Hepatic stellate cell (primary cell): ENCODE results near the gene LRRC58.
"Not testable (repeated sequence)": the region's sequence is repeated elsewhere in the genome, so short reads cannot be mapped to it uniquely, and the experiment has no call there.

Experiments used
- DNase-seq: peaks from one replicate; pipeline ENCODE4 v3.0.0; 2011; ENCODE audit warnings: low spot score

LRRC58 gene

DNA sequence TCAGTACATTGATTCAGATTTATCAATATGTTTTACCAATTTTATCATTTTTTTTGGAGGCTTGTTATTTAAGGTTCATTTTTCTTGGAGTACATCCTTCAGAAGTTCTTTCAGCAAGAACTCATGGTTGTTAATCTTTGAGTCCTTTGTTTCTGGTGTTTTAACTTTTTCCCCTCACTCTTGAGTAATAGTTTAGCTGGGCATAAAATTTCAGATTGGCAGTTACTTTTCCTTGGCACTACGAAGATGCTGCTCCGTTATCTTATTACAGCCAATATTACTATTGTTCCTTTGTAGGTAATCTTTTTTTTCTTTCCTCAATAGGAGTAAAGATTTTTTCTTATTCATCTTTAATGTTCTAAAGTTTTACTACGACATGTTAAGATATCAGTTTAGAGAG, 9.8 kb downstream of the LRRC58 start:
- no peak for DNase-seq

DNA sequence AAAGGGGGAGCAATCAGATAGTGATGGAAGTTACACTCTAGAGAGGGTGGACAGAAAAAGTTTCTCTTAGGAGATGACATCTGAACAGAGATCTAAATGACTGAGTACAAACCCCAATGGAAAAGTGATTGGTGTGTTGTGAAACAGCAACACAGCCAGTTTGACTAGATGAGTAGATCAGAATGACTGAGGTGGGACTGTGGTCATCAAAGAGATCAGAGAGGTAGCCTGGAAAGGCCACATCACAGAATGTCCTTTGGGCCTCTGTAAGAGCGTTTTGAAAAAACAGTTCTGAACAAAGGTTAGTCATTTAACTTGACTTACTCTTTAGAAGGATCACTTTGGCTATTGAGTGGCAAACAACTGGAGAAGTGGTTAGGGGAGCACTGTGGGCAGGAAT, 10.6 kb downstream of the LRRC58 start:
- no peak for DNase-seq

DNA sequence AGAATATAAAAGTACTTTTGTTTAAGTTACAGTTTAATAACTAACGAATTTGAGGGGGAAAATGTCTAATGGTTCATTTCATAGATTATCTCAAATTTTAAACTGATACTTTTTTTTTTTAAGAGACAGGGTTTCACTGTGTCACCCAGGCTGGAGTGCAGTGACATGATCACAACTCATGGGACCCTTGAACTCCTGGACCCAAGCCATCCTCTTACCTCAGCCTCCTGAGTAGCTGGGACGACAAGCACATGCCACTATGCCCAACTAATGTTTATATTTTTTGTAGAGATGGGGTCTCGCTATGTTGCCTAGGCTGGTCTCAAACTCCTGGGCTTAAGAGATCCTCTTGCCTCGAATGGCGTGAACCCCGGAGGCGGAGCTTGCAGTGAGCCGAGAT, 16.5 kb downstream of the LRRC58 start:
- no peak for DNase-seq

DNA sequence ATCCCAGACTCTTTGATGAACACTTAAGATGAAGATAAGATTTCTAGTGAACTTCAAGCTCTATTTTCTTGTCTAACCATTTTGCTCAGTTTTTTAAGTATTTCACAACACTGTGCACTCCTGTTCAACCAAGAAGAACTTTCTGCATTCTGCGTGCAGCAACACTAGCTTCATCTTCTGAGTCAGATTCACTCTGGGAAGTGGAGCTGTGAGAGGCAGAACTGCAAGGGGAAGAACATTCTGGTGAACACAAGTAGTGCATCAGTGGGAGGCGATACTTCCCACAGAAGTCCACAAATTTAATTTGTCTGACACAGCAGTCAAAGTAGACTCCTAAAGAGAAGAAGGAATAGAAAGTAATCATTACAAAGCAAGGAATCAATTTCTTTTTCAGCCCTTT, 18.1 kb downstream of the LRRC58 start:
- no peak for DNase-seq

DNA sequence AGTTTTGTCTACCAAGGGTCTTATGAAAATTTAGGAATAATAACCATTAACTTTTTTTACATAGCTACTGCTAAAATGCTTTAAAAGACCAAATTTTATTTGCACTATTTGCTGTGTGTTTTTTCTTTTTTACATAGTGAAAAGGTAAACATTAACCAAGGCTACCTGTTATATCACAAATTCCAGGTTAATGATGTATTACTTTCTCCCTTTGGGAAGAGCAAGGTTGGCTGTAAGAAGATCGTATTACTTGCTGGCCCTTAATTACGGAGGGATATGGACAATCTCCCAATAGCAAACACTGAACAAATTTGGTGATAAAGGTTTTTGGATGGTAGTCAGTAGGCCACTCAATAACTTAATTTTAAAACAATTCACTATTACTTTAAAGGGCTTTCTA, 22.4 kb downstream of the LRRC58 start:
- no peak for DNase-seq

DNA sequence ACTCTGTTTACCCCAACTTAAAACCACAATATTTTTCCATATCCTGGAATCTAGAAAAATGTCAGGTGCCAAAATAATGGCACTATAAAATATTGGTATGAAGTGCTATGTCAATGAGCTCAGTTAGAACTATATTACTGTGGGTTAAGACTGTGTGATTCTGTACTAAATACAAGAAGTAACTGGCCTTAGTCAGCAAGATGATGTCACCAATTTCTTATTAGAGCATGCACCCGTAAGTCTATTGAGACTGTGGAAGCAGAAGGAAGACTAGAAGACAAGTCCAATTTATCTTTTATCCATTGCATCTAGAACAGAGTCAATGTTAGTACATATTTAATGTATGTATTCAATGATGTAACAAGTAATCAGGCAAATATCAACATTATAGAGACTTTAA, 25.0 kb downstream of the LRRC58 start:
- DNase-seq: no peak

DNA sequence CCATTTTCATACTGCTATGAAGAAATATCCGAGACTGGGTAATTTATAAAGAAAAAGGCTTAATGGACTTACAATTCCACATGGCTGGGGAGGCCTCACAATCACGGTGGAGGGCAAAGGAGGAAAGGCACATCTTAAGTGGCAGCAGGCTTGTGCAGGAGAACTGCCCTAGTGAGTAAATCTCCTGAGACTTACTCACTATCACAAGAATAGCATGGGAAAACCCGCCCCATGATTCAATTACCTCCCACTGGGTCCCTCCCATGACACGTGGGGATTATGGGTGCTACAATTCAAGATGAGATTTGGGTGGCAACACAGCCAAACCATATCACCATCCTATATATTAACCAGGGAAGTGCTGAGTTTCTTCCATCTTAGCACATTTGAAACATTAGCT, 25.4 kb downstream of the LRRC58 start:
- DNase-seq: not testable (repeated sequence)

DNA sequence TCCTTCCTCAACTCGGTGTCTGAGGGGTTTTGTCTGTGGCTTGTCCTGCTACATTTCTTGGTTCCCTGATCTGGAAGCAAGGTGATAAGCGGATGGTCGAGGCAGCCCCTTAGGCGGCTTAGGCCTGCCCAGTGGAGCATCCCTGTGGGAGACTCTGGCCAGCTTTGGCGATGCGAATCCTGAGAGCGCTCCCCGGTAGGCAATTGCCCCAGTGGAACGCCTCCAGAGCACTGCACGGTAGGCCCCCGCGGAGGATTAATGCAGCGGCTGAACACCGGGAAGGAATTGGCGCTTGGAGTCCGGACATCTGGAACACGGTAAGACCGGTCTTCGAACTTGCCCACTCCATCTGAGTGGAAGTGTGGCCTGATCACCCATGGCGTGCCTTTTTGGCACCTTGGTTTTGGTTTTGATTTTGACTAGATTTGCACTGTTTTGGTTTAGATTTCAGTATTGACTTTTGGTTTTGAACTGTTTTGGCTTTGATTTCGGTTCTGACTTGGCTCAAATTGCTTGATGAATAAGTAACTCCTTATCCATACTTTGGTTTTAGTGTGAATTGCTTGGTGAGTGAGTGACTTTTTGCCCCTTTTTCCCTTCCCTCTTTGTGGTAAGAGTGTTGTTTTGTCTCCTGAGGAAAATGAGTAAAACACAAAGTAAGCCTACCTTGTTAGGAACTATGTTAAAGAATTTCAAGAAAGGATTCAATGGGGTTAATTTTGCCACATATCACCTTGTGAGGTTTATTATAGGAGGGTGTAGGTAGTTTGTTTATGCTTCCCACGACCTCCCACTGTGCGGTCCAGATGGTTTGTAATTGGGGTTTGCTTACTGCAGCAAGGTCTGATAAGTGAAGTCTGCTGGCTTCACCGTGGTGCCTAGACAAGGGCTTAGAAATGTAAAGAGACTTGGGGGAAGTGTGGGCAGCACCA, 37.0 kb downstream of the LRRC58 start:
- DNase-seq: no peak

DNA sequence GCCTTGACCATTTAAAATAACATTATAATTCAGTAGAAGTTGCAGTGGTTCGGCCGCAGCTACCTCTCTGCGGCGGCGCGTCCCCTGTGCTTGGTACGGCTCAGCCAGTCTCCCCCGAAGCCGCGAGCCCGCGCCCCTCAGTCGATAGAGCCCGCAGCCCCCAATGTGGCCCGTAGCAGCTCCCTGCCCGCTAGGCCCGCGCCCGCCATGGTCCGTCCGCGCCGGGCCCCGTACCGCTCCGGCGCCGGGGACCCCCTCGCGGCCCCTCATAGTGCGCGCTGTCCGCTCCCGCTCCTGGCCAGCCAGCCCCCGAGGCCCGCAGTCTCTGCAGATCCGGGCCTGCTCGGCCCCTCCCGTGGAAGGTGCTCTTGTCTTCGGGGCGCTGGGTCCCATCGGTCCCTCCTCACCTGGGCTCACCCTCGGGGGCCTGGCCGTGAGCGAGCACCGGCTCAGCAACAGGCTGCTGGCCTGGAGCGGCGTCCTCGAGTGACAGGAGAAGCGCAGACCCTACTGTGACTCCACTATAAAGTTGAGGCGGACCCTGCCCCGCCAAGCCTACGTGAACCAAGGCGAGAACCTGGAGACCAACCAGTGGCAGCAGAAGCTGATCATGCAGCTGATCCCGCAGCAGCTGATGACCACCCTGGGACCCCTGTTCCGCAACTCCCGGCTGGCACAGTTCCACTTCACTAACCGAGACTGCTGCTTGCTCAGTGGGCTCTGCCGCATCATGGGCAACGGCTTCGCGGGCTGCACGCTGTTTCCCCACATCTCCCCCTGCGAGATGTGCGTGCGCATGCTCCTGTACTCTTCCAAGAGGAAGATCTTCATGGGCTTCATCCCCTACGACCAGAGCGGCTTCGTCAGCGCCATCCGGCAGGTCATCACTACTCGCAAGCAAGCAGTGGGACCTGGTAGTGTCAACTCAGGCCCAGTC, 42.4 kb downstream of the LRRC58 start:
- DNase-seq: no peak

DNA sequence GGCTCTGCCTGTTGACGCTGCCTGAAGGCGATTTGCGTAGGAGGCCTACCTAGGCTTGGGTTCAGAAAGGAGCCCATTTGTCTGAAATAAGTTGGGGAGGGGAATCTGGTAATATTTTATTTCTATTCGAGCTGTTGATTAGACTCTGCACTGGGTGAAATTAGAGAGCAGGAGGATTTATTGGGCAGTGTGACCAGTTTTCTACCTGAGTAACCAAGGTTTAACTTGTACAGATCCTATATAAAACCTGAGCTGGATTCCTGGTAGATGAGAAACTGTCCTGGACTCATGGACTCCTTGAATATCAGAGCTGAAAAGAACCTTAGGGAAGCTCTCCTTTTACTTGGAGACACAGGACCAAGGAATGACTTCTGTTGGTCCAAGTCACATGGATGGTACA, 44.5 kb downstream of the LRRC58 start:
- no peak for DNase-seq

DNA sequence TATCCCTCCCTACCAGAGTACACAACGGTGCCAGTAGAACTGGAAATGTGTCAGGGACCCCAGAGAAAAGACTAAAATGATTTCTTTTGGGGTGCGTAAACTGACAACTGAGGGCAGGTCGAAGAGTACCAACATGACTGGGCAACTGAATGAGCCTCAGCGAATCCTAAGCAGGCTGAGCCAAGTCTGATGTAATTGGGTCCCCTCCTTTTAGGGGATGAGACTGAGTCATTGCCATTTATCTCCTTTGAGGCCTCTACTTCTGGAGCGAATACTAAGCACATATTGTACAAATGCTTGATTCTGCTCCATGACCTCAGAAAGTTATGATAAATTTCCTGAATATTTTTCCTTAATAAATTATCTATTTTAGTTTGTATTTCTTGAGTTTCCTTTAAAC, 46.8 kb downstream of the LRRC58 start:
- DNase-seq: no peak

DNA sequence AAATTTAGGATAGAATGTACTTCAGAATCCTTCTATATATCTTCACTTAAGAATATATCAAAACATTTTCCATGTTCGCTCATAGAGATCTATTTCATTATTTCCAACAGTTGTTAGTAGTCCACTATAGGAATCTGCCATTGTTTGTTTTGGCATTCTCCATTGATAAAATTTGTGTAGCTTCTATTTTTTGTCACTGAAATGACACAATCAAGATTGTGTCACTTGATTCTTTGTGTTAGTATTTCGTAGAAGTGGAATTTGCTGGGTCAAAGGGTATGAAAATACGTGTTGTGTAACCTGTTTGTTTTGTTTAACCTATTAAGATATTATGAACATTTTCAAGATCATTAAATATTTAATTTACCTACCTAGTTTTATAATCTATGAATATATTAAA, 48.2 kb downstream of the LRRC58 start:
- no peak for DNase-seq

DNA sequence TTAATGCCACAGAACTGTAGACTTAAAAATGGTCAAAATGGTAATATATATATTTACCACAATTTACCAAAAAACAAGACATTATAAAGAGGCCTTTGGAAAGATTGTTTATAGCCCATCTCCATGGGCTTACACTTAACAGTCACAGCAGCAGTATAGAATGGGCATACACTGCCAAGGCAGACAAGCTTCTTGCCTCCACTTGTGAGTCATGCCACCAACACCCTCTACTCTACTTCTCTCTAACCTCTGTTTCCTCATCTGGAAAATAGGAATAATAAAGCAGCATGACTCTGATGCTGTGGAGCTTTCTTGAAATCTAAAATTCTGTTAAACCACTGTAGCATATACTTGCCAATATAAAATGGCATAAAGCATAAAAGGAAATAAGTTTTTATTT, 49.8 kb downstream of the LRRC58 start:
- no peak for DNase-seq

DNA sequence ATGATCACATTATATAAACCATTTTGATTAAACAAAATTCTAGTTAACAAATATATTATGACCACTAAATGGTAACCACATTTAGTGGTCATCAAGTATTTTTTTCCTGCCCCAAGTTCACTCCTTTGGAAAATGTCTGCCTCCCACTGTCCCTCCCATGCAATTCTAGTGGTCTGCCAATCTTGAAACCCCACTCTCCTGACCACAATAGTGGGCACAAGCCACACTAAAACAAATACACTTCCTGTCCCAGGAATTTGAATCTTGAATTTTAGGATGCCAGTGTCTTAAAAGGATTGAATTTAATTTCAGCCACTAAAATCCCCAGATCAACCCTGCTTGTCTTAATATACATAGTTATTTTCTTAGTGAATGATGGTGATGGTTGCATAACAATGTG, 50.2 kb downstream of the LRRC58 start:
- no peak for DNase-seq

DNA sequence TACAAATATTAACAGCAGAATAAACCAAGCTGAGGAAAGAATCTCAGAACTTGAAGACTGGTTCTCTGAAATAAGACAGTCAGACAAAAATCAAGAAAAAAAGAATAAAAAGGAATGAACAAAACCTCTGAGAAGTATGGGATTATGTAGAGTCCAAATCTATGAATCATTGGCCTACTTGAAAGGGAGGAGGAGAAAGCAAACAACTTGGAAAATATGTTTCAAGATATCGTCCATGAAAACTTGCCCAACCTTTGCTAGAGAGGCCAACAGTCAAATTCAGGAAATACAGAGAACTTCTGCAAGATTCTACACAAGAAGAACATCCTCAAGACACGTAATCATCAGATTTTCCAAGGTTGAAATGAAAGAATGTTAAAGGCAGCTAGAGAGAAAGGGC, 57.6 kb downstream of the LRRC58 start:
- not testable (repeated sequence) for DNase-seq

DNA sequence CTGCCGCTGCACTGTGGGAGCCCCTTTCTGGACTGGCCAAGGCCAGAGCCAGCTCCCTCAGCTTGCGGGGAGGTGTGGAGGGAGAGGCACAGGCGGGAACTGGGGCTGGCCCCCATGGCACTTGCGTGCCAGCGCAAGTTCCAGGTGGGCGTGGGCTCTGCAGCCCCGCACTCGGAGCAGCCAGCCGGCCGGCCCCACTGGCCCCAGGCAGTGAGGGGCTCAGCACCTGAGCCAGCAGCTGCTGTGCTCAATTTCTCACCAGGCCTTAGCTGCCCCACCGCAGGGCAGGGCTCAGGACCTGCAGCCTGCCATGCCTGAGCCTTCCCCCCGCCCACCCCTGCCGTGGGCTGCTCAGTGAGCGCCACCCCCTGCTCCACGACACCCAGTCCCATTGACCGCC, 59.5 kb downstream of the LRRC58 start:
- no peak for DNase-seq

DNA sequence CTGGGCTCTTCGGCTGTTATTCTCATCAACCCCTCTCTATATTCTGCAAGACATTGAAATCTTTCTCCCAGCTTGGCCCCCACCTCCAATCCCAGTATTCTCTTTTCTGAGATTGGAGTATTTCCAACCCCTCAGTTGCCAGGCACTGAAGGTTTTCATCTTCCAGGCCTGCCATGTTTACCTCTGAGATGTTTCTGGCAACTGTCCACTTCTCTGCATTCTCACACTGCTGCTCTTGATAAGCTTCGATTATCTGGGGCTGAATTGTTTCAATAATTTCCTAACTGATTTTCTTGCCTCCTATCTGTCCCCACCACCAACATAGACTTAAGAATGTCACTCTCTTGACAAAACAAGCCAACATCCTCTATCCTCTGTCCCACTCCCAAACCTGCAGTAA, 62.7 kb downstream of the LRRC58 start:
- DNase-seq: no peak

DNA sequence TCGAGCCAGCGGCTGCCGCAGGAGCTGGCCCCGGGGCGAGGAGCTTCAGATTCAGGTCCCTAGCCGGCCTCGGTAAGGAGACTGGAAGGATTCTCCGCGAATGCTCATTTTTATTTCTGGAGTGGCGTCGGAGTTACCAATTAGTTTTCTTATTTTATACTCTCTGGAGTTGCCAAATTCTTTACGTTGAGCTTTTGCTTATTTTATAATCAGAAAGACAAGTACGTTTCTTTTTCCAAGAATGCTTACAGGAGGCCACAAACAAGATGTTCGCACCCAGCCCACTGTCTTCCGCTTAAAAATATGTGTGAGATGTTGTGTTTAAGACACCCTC, 63.7 kb downstream of the LRRC58 start:
- no peak for DNase-seq

DNA sequence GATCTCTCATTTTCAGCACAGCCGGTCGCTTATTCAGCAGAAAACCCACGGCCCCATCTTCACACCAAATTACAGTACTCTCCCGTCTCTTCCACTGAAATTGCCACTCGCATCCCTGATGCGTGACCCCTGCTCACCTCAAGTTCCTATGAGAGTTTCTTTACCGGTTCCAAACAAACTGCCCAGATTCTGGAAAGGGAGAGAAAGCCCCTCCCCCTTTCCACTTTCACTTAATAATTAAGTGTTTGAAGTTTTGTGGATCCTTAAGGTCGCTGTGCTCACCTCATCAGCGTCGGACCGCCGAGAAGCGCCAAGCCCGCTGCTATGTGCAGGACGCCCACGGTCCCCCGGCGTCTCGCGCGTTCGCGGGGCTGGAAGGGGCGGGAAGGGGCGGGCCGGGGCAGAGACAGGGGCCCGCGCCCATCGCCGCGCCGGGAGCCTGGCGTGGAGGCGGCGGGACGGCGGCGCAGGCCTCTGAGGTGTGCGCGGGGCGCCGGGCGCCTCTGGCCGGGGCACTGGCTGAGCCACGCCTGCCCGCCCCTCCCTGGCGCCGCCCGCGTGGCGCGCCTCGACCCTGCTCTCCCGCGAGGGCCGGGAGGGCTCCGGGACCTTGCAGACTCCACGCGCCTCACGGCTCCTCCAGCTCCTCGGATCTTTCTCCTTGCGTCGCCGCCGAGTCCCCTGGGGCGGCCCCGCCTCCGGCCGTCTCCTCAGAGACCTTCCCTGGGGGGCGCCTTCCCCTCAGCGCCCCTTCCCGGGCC, 64.2 kb downstream of the LRRC58 start, which contains the start of gene GPR156:
Gene GPR156, minus strand, starts transcription at position 476 of the 761 bp plus-strand sequence. CDS start 41,124 bp downstream, outside the sequence.
- peak; percentile 45 for DNase-seq

DNA sequence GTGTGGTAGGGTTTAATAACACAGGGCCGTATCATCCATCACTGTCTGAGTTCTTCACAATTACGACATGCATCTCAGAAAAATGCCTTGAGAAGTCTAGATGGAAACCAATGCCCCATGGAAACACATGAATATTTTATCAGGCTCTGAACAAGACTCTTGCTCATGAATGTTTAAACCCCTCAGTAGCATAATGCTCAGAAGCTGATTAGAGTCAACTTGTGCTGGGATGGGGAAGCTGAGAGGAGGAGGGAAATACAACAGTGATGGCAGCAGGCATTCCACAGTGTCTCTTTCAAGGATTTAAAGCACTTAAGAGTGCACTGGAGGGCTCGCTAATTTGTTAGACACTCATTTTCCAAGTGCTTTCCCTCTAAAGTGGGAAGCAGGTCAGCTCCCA, 67.9 kb downstream of the LRRC58 start:
- DNase-seq: no peak

DNA sequence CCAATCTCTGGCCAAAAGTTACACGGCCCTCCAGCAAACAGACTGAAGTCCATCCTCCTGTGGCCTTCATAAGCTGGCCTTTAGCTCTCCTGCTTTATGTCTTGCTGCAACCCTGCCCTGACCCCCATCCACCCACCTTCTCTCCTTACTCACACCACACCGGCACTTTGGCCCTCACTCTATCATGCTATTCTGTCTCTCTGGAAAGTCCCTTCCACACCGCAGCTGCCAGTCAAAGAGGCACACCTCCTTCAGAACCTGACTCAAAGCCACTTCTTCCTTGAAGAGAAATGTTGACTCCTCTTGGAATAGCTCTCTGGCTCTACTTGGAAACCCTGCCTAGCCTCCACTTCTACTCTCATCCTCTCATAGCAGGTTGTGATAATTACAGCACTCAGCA, 68.6 kb downstream of the LRRC58 start:
- no peak for DNase-seq

DNA sequence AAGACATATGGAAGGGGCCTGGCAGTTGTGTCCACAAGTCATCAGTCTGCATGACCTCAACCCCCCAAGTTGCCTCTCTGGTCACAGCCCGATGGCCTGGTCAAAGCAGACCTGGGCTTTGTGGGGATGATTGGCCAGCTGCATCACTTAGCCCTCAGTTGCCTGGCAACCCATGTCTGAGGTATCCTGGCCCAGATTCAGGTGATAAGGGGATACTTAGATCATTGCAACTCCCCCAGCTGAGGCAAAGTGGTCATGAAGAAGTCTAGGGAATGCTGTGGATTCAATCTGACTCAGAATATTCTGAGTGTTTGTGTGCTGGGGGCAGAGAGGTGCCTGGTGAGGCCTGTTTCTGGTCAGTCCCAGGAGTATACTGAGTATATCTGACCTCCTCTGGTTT, 69.1 kb downstream of the LRRC58 start:
- no peak for DNase-seq
